NCI-H1436 treated with DMSO at 0.1 percent for 48 hours (cell line): ENCODE measurements around the gene CLRN1.

Experiments used
- DNase-seq: peaks from one replicate; lab custom pipeline; 2025; lab: John Stamatoyannopoulos, UW

The CLRN1 gene

DNA sequence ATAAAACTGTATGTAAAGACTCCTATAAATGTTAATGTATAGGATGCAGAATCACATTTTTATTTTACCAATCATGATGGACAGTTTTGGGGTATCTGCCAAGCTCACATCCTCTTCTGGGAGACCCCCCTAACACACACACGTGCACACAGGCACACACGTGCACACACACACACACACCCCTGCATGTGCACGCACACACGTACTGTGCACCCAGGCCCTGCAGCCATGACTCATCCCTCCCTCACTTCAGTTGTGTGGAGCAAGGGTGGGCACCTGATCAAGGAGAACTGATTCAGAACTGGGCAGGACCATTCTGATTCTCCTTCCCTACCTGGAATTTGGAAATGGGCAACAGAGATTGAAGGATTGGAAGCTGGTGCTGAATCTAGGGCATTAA, 51.3 kb downstream of the CLRN1 start:
- no peak for DNase-seq

DNA sequence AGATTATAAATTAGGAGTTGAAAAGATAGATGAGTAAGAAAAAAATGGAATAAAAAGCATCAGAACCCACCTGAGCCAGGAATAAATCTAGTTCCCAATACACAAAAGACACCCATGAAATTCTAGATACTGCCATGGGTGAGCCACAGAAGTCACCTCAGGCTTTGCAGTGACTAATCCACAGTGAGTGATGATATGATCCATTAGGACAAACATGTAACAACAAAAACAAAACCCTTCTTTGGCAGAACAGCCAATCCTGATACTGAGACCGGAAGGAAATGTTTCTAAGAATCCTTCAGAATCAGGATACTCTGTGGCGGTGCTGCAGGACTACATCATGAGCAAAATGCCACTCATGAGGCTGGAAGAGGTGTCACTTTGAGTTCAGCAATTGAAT, 52.3 kb downstream of the CLRN1 start:
- no peak for DNase-seq

DNA sequence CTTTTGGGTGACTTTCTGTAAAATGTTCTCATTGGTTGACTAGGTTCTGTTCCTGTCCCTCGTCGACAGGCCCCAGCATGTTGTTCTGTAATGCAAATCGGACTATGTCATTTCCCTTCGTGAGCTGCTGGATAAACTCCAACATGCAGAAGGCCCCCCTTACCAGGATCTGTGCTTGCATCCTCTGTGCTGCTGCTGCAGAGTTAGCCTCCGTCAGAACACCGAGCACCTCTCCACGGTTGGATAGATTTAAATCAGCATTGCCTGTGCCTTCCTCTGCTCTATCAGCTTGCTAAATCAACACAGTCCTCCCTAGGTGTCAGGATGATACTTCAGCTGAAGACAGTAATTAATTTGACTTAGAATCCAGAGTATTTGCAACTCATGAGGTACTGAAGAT, 54.6 kb downstream of the CLRN1 start:
- DNase-seq: no peak

DNA sequence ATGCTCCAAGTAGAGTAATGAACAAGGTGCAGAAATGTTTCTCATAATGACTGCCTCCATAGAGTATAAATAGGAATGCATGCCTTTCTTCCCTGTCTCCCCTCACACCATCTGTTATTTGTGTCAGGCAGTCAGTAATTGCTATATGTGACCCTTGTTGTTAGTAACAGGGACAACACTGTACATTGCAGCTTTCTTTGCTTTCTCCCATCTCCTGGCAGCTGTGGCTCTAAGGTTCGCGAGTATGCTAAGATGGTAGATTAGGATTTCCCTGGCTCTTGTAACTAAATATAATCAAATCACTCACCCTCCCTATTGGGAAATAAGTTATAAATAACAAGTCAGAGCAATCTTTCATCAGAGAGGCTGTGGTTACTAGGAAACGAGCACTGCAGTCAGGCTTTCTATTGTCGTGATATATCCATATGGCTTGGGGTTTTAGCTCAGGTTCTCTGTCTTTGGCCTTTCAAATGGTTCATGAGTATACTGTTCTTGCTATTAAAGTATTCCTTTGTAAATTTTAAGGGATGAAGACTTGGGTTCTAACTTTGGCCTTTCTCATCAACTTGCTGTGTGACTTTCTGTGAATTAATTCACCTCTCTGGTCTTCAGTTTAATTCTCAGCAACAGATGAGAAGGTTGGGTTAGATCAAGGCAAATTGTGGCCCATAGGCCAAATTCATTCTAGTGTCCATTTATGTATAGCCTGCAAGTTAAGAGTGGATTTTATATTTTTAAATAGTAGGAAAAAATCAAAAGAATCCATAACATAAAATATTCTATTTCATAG, 59.2 kb downstream of the CLRN1 start:
- no peak for DNase-seq

DNA sequence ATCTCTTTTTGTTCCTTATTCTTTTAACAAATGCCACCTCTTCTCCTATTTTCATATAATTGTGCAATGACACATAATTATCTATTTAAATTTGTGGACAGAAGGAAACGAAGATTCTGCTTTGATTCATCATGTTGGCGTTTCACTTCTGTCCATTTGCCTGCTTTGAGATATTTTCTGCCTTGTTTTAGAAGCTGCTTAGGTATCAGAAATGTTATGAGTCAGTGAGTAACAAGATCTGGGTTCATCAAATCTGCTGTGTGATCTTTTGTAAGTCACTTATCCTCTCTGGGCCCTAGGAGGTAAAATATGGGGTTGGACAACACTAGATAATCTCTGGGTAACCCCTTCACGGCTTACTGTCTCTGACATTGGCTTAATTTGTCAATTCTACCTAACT, 60.0 kb downstream of the CLRN1 start:
- no peak for DNase-seq

DNA sequence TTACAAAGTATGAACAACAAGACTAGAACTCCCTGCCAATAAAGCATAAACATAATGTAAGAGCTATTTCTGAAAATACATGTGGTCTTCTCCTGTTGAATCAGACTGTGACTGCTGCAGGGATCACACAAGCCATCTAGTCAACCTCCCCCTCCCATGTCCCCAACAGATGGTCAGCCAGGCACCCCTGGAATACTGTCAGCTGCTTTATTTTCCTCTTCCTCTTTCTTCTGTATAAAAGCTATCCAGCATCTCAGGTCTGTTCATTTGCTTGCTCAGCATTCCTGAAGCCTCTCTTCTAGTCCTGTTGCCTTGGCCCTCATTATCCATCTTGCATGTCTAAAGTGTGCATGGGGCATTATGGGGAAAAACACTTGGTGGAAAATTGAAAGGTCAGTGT, 60.8 kb downstream of the CLRN1 start:
- DNase-seq: no peak

DNA sequence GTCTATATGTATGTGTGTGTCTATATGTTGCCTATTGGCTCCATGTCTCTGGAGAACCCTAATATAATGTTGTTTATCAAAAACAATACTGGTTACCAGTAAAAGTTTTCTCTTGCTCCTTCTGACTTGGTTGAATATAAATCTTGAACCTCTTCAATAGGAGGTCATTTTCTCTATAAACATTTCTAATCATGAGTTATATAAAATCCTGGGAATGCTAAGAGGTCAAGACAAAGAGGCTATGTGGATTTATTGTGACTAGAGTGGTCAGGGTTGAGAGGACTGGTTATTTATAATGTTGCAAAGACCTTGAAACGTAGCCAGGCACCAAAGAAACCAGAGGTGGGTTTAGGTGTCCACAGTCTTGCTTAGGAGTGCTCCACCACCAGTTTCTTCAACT, 66.1 kb downstream of the CLRN1 start:
- no peak for DNase-seq

DNA sequence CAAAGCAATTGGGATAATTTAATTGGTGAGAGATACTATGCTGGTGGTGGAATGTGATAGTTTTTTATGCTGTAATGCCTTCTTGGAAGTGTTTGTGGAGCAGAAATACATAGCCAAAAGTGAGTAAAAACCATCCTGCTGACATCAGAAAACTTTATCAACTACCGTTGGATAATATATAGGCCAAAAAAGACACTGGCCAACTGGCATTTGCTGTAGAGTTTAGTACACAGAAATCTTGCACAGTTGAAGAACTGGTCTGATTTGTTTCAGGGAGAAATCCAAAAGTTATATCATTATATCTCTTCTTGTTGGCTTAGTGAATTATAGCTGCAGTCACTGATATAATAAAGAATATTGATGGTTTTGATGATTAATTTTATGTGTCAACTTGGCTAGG, 66.8 kb downstream of the CLRN1 start:
- no peak for DNase-seq

DNA sequence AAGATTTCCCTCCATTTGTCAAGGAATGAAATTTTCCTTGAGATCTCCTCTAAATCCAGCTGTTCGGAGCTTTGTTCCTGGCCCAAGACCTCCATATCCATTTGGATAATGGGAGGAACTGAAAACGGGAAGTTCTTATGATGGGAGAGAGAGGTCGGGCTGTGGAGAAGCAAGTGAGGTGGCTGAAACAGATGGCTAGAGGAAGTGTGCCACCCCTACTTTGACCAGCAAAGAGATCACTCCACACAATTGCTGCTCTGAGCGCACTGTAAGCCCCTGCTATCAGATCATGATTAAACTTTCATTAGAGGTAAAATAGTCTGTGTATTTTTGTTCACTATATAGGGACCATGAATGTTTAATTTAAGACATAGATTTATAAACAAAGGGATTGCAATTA, 67.2 kb downstream of the CLRN1 start, which contains the start of gene MINDY4B:
MINDY4B (minus strand) TSS at position 101 of the 400 bp plus-strand sequence; CDS start at position 101, 0 bp downstream.
- DNase-seq: no peak

DNA sequence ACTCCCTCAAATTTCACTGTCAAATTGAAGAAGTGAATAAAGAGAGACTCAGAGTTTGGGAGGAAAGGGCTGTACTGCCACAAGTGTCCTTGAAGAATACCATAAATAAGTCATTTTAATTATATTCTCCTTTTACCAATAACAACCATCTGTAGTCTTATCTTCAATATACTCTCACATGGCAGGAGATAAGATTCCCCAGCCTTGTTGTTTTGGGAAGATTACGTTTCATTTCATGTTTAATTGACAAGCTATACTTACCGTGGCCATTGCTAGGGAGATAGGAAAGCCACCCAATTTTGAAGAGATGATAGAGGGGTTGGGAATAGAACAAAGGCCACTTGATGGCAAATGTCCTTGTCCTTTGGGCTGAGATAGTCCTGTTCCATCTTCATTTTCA, 69.5 kb downstream of the CLRN1 start:
- no peak for DNase-seq

DNA sequence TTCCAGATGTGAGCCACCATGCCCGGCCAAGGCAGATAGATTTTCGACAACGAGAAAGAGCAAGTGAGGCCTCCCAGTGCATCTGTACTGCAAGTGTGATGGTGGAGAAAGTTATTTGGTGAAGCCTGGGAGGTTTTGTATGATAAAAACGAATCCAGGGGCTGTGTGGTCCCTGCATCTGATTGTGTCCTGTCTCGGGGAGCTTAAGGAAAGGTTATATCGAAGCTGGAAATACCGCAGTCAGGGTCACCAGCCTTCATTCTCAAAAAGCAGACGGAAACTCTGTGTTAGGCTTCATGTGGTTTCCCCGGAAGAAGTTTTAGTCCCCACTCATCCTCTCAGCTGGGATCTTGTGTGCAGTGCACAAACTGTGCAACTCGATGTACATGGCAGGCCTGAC, 70.7 kb downstream of the CLRN1 start:
- DNase-seq: no peak

DNA sequence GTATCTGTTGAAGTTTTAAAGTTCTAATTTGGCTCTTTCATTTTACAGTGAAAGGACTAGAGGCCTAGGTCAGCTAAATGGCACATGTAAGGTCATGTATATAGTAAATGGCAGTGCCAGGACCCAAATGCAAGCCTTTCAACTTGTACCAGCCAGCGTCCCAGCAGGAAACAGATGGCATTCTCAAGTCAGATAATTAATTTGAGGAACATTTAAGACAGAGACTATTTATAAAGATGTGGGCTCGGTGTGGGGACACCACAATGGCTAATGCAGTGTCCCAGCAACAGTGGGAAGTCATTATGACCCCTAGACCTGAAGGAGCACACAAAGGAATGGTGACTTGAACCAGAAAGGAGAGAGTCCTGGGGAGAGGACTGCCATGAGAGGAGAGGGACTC, 73.4 kb downstream of the CLRN1 start:
- no peak for DNase-seq

DNA sequence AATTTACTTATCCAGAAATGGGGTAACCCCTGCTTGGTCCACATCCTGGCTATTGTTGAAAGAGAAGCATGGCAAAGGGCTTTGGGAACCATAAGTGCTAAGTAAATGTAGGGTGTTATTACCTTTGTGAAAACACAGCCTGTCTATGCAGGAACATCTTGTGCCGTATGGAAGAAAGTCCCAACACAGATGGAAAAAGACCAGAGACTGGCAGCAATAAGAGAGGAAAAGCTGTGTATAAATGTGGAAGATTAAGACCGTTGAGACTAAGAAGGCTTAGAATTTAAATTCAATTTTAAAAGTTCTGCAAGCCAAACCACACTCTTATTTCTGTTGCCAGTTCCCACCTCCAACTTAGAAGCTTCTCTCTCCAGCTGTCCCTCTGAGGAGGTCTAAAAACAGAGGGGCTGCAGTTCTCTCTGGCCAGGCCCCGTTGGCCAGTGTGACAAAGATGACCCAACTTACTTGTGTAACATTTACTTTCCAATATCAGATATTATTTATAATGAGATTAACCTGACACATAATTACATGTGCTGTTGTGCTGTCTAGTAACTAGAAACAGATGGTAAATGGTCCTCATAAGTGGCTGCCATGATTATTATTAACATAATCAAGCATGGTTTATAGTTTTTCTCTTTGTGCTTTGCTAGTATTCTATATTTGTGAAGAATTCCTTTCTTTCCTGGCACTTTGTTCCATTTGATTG, 74.3 kb downstream of the CLRN1 start:
- no peak for DNase-seq

DNA sequence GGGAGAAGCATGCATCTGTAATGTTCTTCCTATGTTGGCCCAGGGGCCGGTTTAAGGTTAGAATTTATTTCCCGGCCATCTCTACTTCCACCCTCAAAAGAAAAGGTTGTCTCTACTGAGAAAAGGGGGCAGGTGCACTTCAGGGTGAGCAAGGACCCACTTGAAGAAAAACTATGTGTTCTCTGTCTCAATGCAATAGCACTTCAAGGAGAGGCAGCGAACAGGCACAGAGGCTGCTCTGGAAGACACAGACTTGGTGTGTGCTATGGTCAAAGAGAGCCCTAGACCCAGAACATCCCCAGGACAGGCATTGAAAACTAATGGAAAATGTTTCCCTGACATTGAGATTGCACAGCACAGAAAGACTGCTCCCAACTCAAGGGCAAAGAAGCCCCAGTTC, 74.9 kb downstream of the CLRN1 start:
- no peak for DNase-seq

DNA sequence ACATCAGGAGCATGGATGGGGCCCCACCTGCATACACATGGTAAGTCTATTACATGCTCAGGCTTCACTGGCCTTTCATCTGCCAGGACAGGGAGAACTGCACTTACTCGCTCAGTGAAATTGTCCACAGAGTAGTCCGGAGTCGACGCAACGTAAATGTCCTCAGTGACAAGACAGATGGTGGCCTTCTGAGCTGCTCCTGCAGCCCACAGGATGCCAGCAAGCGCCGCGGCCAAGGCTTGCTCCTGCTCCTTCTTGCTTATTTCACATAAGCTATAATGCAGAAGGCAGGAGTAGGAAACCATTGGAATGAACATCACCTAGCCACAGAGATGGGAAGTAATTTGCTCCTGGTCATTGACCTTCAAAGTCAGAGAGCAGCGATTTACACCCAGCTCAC, 81.7 kb downstream of the CLRN1 start:
- DNase-seq: no peak

DNA sequence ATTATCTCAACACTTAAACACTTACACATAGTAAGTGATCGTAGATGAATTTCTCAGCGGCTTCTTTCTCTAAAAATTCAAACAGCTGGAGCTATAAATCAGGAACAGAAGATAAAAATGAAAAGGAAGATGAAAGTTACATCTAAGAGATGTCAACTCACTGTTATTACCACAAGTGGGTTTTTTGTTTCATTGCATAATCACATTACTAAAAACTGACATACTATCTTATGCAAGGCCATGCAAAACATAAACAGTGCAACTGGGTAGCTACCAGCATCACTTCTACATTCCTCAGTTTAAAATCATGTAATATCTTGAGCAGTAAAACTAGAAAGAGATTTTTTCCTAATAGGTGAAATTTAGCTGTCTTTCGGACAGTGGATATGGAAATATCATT, 82.2 kb downstream of the CLRN1 start:
- DNase-seq: no peak

DNA sequence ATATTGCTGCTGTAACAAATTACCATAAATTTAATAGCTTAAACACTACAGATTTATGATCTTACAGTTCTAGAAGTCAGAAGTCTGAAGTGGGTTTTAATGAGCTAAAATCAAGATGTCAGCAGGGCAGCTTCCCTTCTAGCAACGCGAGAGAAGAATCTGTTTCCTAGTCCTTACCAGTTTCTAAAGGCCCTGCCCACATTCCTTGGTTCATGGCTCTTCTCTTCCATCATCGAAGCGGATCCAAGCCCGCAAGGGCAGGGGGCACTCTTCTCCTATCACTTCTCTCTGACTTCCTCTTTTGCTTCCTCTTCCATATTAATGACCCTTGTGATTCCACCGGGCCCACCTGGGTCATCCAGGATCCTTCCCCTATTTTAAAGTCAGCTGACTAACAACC, 83.4 kb downstream of the CLRN1 start:
- DNase-seq: no peak

DNA sequence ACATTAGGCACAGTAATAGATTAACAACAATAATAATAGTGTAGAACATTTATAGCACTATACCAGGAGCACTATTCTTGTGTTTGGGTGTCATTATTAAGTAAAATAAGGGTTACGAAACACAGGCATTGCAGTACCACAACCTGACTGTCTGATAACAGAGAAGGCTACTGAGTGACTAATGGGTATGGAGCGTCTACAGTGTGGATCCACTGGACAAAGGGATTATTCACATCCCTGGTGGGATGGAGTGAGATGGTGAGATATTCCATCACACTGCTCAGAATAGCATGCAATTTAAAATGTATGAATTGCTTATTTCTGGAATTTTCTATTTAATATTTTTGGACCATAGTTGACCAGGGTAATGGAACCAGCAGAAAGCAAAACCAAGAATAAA, 85.5 kb downstream of the CLRN1 start:
- no peak for DNase-seq

DNA sequence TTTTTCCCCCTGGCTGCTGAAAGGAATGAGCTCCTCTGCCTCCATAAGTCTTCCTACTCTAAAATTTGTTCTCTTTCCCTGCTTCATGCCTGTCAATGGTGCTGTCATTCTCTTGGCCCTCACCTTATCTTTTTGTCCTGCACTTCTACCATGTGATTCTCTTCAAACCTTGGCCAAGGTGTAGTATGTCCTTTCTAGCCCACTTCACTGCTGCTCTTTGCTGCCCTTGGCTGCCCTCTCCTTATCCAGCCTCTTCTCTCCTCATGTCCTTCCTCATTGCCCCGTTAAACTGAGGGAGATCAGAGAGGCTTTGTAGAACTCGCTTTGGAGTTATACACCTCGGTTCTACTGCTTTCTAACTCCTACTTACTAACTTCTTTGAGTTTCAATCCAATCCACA, 87.0 kb downstream of the CLRN1 start:
- DNase-seq: no peak

DNA sequence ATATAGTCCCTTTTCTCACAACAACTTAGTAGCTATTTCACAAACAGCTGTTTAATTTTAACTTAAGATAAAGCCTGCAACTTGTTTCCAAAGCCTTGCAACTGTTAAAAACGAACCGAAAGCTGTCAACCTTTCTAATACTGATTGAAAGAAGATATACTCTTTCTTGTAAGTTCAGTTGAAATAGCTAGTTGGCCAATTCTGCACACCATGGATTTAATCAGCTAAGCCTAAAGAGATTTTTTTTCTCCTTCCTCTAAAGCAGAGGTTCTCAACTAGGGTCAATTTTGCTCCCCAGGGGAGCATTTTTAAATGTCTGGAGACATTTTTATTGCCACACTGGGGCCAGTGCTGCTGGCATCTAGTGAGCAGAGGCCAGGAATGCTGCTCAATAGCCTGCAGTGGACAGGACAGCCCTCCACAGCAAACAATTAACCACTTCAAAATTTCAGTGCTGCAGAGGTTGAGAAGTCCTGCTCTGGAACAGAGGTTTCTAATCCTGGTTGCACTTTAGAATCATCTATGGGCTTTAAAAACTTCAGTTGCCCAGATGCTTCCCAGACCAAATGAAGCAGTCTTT, 93.4 kb downstream of the CLRN1 start:
- DNase-seq: no peak

DNA sequence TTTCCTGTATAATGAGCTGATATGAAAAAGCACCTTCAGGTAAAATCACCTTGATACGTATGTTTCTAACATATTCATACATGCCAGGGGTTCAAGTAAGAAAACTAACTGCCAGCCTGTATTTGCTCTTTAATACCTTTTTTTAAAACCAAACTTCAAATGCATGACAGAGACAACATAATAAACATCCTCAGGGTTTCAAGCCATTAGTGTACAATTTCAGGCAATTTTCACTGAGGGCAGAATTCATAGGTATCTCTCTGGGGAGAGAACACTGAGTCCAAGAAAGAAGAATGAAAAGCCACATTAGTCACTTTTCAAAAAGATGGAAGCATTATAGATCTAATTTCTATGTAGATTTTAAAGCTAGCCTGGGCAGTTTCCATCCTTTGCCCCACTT, 94.2 kb downstream of the CLRN1 start:
- no peak for DNase-seq

DNA sequence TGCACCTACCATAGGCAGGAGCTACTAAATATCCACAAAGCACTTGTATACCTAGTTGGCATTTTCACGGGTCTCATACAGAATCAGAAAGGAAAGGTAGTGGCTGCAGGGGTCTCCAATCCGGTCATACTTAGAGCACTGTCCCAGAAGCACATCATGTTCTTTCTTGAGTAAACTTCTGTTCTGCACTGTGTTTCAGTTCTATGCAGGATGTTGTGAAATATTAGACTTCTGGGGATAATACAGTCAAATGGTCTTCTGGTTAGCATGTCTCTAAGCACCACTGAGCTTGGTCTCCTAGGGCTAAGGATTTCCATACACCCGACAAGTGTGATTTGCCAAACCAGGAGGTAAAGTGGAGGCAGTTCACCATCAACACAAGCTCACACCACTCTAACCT, 95.2 kb downstream of the CLRN1 start:
- no peak for DNase-seq

DNA sequence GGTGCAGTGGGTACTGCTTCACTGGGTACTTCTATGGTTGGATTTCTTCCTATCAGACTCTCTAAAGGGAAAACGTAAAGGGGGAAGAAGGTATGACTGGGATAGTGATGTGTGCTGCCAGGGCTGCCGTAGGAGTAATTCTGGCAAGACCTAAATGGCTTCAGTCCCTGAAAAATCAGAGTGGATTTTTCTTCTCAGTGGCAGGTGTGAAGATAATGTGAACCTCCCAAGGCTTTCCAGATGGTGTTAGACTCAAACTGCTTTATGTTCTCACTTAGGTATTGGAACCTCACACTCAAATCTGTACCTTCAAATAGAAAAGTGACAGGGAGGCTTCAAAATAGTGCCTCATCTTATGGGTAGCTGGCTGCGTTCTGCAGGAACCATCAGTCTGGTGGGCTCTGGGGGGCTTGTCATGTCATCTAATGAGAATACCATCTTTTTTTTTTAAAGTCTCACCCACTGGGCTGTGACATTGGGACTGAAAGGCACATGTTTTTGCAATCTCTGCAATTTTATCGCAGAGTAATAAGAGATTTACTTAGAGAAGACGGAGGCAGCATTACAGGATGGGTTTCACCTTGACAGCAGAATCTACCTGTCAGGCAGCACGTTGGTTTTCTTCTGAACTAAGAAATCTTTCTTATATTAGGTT, 95.8 kb downstream of the CLRN1 start:
- DNase-seq: no peak
